Mammary epithelial cell (primary cell): ENCODE results near the gene PAM.

Experiments used
- CTCF ChIP-seq, 2 donors: IDR thresholded peaks in 1 of 2; conservative IDR thresholded peaks in 1 of 2; 2 replicates each; pipeline ENCODE4 v1.5.1; 2011 to 2012; ENCODE audit warnings: inconsistent platforms in 2 of 2, low read length in 2 of 2, mild to moderate bottlenecking in 2 of 2, control low read depth in 1 of 2, low read depth in 1 of 2; ENCODE audit not compliant: insufficient read depth in 1 of 2; ENCODE audit errors: extremely low read depth in 1 of 2
- EZH2 ChIP-seq: IDR thresholded peaks from 2 replicates; pipeline ENCODE4 v1.6.1; 2012; ENCODE audit warnings: low read length, inconsistent platforms, borderline replicate concordance

GRCh38 chr5:102743900-102744299, 11.2 kb upstream of the PAM start:
- TF ChIP-seq CTCF (conservative IDR thresholded peaks at IDR 0.05 in 1 of 2, IDR thresholded peaks at IDR 0.05 in 1 of 2; ENCODE audit: extremely low read depth in 1 of 2, insufficient read depth in 1 of 2, low read depth in 1 of 2, low read length in 2 of 2): no peak
- no peak for TF ChIP-seq EZH2
